GM12874 (cell line): Measurements from ENCODE around the gene MYPN.

ENCODE experiments used
- TF ChIP-seq, protein P1 (sequence below): IDR thresholded peaks from 2 replicates; pipeline ENCODE4 v1.5.1; 2011; ENCODE audit warnings: low read depth, mild to moderate bottlenecking, control low read depth, low read length, moderate library complexity; ENCODE audit not compliant: insufficient read depth

Gene MYPN

DNA sequence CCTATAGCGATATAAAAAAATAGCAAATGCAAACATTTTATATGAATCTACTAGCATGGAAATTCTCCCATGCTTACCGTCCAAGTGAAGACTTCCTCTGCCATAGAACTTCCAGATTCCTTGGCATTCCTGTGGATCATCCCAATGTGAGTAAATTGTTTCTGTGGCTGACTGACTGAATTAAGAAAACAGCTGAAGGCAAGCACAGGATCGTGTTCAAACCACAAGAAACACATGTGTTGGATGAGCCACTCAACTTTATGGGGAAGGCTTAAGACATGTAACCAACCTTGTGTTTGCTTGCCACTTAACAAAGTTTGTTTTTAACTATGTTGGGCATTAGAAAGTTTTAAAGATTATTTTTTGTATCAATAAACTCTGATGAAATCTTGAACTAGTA is 2.6 kb upstream of the MYPN start:
- TF ChIP-seq, protein P1, sequence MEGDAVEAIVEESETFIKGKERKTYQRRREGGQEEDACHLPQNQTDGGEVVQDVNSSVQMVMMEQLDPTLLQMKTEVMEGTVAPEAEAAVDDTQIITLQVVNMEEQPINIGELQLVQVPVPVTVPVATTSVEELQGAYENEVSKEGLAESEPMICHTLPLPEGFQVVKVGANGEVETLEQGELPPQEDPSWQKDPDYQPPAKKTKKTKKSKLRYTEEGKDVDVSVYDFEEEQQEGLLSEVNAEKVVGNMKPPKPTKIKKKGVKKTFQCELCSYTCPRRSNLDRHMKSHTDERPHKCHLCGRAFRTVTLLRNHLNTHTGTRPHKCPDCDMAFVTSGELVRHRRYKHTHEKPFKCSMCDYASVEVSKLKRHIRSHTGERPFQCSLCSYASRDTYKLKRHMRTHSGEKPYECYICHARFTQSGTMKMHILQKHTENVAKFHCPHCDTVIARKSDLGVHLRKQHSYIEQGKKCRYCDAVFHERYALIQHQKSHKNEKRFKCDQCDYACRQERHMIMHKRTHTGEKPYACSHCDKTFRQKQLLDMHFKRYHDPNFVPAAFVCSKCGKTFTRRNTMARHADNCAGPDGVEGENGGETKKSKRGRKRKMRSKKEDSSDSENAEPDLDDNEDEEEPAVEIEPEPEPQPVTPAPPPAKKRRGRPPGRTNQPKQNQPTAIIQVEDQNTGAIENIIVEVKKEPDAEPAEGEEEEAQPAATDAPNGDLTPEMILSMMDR, result no peak

DNA sequence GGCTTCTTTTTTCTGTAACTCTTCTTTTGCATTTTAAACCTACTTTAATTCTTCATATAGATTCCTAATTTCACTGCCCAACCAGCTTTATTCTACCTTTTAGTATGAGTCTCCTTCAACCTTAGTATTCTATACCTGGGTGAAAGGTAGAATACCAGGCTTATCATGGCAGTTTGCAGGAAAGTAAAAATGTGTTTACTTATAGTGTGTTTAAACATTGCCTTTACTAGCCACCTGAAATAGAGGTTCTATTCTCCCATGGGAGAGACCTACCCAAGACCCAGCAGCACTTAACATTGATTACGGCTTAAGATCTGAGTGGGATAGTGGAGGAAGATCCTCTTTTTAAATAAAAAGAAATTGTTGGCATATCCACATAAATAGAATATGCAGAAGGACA is 1.6 kb upstream of the MYPN start:
- TF ChIP-seq, protein P1, result no peak

DNA sequence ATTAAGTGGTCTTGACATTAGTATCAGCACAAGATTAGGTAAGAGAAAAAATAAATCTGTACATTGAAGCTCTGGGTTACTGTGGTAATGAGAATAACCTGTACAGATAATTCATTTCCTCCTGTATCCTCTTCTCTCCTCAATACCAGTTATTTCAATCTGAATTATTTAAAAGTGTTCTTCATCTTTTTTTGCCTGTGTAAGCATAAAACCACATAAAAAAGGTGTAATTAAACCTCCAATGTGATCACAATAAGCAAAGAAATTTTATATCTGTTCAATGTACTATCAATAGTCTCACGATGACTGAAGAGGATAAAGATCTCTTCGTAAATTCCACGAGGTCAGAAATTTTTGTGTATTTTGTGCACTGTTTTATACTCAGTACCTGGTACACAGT is 1.2 kb upstream of the MYPN start:
- TF ChIP-seq, protein P1, result no peak

DNA sequence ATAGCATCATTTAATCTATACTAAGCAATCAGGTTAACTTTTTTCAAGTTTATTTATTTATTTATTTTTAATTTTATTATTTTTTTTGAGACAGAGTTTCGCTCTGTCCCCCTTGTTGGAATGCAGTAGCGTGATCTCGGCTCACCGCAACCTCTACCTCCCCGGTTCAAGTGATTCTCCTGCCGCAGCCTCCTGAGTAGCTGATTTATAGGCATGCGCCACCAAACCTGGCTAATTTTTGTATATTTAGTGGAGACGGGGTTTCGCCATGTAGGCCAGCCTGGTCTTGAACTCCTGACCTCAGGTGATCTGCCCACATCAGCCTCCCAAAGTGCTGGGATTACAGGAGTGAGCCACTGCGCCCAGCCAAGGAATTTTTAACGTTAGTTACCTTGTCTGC is 635 bp upstream of the MYPN start:
- TF ChIP-seq, protein P1, result no peak

DNA sequence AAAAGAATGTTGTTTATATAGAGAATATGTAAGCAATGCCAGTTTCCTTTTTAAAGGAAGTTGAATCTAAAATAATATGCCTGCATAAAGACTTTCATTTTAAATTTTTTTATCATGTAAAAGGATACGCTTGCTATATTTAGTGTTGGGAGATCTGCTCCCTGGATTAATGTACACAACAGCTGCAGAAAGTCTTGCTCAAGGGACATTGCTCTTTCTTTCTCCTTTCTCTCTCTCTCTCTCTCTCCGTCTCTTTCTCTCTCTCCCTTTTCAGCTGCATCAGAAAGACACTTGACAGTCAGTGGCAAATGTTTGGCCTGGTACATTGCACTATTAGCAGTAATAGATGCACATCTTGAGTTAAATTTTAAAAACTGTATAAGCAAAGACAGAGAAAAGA is 739 bp downstream of the MYPN start:
- TF ChIP-seq, protein P1, result no peak

DNA sequence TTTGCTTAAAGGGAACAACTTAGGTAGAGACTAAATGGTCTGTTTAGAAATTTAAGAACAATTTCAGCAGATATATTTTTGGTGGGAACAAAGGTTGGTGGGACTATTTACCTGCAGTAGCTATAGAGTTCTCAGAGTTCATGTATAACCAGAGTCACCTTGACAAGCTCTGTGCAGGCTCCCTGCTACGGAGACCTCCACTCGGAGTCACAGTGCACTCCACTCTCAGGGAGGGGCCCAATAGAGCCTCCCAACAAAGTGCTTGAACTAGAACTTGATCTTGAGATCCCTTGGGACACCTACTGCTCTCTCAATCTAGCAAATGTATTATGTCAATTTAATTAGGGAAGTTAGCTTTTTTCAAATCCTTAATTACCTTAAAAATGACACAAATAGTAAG is 2.3 kb downstream of the MYPN start:
- TF ChIP-seq, protein P1, result no peak

DNA sequence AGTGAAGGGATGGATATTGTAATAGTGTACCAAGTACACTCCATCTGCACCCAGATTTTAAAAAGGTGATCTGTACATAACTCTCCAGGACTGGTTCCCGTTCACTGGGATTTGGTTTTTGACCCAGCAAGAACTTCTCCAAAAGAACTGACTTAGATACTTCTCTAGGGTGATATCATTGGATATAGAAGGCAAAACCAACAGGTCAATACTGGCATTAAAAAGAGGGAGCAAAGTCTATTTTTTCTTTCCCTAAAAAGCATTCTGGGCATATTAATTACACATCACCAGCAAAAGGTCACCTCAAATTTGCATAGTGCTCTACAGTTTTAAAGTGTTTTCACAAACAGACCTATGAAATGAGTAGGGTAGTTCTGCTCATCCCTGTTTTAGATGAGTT is 3.5 kb downstream of the MYPN start:
- TF ChIP-seq, protein P1, result no peak

DNA sequence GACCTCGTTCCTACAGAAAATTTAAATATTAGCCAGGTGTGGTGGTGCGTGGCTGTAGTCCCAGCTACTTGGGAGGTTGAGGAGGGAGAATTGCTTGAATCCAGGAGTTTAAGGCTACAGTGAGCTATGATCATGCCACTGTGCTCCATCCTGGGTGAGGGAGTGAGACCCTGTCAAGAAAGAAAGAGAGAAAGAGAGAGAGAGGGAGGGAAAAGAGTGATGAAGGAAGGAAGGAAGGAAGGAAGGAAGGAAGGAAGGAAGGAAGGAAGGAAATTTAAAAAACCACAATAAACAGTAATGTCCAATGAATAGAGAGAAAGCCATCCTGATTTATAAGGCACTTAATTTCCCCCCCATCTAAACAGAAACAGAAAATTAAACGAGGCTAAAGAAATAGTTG is 9.4 kb downstream of the MYPN start:
- TF ChIP-seq, protein P1, result no peak
